CD4-positive, alpha-beta T cell treated with Interferon gamma for 1 hour (primary cell): ENCODE results near the gene POMT2.

Experiments
- DNase-seq: peaks from one replicate; pipeline ENCODE4 v3.0.0-alpha.2; 2020

POMT2 gene

DNA sequence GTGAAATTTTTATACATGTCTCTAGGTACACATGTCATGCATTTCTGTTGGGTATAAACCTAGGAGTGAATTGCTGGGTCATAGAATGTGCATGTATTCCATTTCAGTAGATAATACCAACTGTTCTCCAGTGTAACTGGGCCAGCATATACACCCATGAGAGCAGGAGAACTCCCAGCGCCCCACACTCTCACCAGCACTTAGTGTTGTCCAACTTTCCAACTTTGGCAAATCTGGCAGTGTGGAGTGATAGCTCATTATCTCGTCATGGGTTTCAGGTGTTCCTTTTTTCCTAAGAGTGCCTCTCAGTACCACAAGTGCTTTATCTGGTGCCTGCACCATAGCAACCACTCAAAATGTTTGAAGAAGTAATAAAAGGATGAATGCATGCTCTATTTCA is 89.8 kb downstream of the POMT2 start:
- no peak for DNase-seq

DNA sequence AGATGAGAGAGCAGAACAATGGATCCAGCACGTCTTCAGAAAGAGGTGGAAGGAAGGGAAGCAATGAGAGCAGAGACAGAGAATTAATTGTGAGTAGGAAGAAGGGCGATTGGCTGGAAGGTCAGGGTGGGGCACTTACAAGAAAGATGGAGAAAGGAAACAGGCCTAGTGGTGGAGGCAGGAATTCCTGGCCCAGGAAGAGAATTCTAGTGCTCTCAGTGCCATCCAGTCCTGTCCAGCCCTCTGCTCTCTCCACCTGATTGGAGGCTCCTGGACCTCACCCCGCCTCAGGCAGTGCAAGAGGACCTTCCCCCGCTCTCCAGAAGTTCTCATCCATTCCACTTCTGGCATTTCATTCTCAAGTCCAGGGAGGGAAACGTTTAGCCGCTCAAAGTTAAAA is 92.6 kb downstream of the POMT2 start:
- no peak for DNase-seq

DNA sequence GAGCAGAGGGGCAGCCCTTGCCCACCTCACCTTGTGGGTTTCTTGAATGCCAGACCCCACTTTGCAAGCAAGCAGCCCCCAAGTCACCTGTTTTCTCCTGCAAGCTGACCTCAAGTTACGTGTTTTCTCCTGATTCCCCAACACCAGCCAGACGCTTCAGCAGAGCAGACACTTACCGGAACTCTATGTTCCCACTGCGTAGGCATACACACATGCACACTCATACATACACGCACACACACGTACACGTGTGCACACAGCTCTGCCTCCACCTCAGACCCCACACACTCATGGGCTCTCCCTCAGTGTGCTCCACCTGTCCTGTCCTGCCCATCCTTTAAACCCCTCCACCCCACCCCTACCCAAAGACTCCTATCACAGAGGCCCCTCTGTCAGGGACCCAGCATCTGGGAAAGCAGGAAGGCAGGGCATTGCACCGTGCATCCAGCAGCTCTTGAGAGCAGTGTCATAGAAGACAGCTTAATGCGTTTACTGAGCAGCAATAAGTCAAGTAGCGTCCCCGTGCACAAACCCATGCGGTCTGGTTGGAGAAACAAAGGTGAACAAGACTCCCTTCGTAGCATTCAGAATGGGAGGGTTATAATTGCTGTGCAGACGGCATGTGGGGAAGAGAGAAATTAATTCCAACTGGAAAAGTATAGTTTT is 94.7 kb downstream of the POMT2 start:
- no peak for DNase-seq

DNA sequence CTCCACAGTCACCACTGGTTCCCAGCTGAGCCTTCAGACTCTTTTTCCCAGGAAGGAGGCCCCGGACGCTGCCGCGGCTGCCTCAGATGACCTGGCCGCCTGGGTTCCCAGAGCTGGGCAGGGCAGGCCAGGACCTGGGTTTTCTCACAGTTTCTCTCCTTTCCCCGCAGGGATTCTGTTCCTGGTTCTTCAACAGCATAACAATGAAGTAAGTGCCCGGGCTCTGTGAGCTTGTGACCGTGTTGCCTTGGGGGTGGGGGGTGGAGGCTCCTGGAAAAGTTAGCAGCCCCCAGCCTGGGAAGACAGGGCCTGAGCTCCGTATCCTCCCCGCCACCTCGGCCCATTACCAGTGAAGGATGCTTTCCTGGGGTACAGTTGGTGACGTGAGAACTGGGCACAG is 95.4 kb downstream of the POMT2 start:
- no peak for DNase-seq
